ENCODE results near the gene TTLL11.

The TTLL11 gene

DNA sequence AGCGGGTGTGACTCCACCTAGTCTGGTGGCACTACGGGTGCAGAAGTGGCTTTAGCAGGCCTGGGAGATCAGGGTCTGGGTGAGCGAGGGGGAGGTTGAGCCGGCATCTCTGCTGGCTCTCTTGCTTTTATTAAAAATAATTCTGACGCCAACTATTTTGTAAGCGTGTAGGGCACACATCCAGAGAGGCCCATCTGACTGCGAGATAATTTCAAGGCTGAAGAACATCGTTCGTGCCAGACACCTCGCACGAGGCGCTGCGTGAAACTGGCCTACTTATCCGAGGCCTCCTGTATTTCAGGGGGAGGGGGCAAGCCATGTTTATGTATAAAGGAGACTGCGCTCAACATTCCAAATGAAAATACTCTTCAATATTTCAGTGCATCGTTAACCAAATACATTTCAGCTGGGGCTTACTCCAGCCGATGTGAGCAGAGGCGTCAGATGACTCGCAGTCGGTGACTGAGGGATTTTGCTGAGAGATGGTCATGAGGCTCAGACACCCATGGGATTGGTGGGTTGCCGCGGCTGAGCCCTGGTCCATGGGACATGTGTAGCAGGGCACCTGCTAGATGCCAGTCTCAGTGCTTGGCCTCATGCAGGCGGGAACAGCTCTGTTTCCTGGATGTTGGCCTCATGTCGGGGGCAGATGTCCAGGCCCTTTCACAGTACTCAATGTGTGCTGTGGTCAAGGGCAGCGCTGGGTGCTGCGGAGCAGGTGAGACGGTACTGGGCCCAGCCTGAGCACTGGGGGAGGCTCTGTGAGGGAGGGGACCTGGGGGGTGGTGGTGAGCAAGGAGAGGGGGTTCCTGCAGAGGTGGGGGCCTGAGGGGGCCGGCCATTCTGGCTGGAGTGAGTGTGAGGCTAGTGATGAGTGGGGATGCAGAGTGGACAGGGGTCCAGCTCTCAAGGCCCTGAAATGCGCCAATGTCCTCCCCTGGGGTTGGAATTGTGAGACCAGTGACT is 240.2 kb downstream of the TTLL11 start:
- DNase-seq (ENCODE audit: low read depth), result no peak

DNA sequence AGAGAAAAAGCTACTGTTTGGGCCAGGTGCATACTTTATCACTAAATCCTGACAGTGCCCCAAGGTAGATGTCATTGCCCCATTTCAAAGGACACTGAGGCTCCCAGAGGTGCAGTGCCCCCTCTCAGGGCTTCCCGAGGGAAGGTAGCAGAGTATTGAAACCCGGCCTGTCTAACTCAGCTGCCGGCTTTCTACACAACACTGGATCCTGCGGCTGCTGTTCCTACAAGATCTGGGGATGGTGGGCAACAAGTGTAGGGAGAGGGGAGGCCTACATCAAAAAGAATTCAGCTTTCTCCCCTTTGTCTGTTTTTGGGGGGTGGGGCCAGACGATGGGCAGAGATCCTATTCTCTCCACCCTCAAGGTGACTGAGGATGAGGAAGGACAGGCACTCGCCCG is 240.9 kb downstream of the TTLL11 start:
- no peak for DNase-seq (ENCODE audit: low read depth)

GRCh38 chr9:121851641-121852091 is 241.4 kb downstream of the TTLL11 start:
- no peak for DNase-seq (ENCODE audit: low read depth)

GRCh38 chr9:121850366-121850765 is 242.7 kb downstream of the TTLL11 start:
- no peak for DNase-seq (ENCODE audit: low read depth)

- DNase-seq (ENCODE audit: low read depth), result no peak
Observed at GRCh38 chr9:121849554-121849953, 243.6 kb downstream of the TTLL11 start.

DNA sequence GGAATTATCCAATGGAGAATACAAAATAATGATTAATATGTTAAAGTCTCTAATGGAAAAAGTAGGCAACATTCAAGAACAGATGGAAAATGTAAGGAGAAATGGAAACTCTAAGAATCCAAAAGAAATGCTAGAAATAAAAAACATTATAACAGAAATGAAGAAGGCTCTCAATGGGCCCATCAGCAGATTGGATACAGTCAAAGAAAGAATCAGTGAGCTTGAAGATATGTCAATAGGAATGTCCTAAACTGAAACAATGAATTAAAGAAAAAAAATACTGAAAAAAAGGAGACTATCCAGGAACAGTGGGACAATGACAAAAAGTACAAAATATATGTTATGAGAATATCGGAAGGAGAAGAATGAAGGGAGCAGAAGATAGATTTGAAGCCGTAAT is 248.5 kb downstream of the TTLL11 start:
- no peak for DNase-seq (ENCODE audit: low read depth)

GRCh38 chr9:121844098-121844497 is 249.0 kb downstream of the TTLL11 start:
- DNase-seq (ENCODE audit: low read depth), result no peak

- no peak for DNase-seq (ENCODE audit: low read depth)
Observed at GRCh38 chr9:121842612-121842978, 250.5 kb downstream of the TTLL11 start.

DNA sequence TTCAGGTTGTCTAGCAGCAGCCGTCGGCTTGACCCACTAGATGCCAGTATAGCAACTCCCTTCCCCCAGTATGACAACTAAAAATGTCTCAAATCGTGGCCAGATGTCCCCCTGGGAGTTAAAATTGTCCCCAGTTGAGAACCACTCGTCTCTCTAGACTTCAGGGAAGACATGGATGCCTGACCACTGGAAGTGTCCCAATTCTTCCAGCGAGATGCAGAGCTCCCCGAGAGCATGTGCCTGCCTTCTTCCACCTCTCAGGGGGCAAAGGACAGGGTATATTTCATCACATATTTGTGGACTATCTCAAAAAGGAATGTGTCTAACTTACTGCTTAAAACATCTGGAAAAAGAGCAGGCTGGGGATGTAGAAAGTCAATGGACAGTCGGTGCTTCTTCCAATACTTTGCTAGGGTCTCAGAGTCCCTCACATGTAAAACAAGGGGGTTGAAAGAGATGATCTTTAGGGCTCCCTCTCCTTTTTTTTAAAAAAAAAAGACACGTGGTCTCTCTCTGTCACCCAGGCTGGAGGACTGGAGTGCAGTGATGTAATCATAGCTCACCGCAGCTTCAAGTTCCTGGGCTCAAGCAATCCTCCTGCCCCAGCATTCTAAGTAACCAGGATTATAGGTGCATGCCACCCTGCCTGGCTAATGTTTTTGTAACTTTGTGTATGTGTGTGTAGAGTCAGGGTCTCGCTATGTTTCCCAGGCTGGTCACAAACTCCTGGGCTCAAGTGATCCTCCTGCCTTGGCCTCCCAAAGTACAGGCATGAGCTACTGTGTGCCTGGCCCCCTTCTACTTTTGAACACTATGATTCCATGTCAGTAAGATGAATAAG is 251.1 kb downstream of the TTLL11 start:
- no peak for DNase-seq (ENCODE audit: low read depth)

GRCh38 chr9:121840838-121841760 is 252.0 kb downstream of the TTLL11 start:
- DNase-seq (ENCODE audit: low read depth), result no peak

DNA sequence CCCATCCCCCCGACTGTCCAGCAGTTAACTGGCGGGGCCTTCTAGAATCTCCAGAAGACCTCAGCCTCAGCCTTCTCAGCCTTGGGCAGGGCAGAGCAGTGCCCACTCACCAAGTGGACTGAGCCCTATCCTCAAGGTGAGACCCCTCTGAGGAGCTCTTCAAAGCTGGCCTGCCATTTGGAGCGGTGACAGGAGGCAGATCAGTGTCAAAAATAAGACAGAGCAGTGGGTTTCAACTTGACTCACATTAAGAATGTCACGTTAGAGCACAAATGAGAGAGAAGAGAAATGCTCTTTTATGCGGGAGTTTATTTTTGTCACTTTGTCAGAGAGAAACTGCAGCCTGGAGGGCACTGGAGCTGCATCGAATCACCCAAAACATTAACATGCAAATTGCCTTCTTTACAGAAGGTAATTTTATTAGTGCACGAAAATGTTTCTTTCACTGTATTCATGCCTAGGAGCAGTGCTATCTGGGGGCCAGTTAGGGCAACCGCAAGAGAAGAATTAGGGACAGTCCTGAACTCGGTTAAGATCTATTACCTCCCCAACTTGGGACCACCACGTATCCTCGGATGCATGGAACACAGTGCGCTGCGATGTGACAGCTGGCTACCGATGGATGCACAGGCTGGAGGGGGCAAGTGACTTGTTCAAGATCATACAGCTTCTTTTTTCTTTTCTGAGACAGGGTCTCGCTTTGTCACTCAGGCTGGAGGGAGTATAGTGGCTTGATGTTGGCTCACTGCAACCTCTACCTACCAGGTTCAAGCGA is 253.2 kb downstream of the TTLL11 start:
- no peak for DNase-seq (ENCODE audit: low read depth)

DNA sequence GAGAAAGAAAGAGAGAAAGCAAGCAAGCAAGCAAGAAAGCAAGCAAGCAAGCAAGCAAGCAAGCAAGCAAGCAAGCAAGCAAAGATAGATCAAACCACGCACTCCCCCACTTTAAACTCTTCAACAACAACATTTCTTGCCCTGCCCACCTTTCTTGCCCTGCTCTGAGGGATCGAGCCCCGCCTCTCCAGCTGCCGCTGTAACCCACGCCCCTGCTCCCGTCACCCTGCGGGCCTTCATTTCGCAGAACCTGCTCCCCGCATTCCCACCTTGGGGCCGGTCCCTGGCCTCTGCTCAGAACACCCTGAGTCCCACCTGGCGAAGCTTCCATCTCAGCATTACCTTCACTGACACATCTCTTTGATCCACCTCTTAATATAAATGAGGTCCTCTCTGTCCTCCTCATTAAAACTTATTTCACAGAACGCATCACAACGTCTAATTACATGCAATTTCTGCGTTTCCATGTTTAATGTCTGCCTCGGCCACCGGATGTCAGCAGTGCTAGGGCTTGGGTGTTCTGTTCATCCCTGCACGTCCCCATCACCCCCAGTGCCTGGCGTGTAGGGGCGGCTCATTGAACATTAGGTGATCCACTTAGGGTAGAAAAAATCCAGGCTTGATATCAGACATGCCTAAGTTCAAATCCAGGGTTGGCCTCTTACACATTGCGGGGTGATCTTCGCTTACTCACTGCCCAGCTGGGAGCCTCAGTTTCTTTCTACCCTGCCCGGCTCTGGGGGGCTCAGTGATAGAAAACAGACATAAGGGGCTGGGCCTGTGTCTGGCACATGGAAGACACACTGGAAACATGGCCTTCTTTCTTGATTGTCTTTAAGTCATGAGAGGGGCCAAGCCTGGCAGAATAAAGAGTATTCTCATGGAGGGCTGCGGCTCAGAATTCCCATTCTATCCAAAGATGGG is 254.1 kb downstream of the TTLL11 start:
- no peak for DNase-seq (ENCODE audit: low read depth)

GRCh38 chr9:121837113-121837961 is 255.8 kb downstream of the TTLL11 start:
- DNase-seq (ENCODE audit: low read depth), result no peak

GRCh38 chr9:121836366-121836885 is 256.7 kb downstream of the TTLL11 start:
- DNase-seq (ENCODE audit: low read depth), result no peak

DNA sequence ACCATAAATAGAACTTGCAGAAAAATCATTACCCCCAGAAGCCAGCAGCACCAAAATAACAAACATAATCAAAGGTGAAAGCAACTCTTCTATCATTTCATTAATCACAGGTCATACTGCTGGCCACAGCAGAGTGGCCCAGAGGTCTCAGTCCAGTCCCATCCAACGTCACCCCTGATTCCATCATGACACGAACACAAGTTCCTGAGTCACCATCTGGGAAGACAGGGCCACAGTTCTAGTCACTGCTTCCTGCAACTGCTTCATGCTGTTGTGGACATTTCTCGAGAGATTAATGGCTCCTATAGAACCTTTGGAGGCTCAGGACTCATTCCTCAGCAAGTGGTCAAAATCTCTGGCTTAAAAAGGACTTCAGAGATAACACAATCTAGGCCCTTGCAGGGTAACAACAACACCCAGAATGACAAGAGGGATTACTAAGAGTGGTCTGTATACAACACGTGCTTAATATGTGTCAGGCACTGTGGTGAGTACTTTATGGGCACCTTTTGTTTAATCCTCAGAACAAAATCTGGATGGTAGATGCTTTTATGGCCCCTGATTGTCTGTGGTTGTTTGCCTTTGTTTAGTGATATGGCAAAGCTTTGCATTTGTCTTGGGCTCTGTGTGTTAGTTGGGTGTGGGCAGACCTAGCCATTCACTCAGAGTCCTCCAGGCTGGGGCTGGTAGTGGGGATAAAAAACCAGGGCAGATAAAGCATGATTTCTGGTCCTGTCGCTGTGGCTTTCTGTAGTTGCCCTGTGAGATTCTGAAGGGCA is 257.3 kb downstream of the TTLL11 start:
- DNase-seq (ENCODE audit: low read depth), result no peak

GRCh38 chr9:121833061-121833460 is 260.0 kb downstream of the TTLL11 start:
- no peak for DNase-seq (ENCODE audit: low read depth)

DNA sequence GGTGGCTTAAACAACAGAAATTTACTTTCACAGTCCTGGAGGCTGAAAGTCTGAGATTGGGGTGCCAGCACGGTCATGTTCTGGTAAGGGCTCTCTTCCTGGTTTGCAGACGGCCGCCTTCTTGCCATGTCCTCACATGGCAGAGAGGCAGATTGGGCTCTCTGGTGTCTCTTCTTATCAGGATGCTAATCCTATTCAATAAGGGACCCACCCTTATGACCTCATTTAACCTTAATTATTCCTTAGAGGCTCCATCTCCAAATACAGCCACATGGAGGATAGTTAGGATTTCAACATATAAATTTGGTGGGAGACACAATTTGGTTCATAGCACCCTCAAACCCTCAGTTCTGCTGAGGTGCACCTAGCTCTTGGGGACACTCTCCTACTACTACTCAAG is 261.2 kb downstream of the TTLL11 start:
- DNase-seq (ENCODE audit: low read depth), result no peak

Data from activated T-helper 1 cell treated with Interleukin-2 at 50 U/mL for 16 hours (primary cell).